Endothelial cell of umbilical vein (primary cell): ENCODE measurements around the gene NAV2. TPM values are rescaled to one million over a fixed set of nuclear protein-coding genes. Genes with fewer than 3 reads are reported as not detected.
A peak's percentile ranks its signal among the peaks of the same experiment; 100 is the strongest.

Experiments used
- BruUV-seq: library from RNA; stranded (reverse); fragments of 400-500 nt; replicated peaks from 2 replicates; lab custom pipeline; 2021; lab: Mats Ljungman, UMichigan
- CTCF ChIA-PET: fragments of 300-600, 350-600 bp; sonication (Branson Sonifier 250); formaldehyde crosslinking; loops from one replicate; lab custom pipeline; 2021; ENCODE audit warnings: antibody characterized with exemption, inconsistent platforms; lab: Charles Lee
- POLR2A ChIA-PET: fragments of 300-600, 350-600 bp; sonication (Branson Sonifier 250); formaldehyde crosslinking; loops from one replicate; lab custom pipeline; 2021; ENCODE audit warnings: antibody characterized with exemption, inconsistent platforms; lab: Charles Lee
- DNase-seq: peaks from one replicate; pipeline ENCODE4 v3.0.0-alpha.2; 2011; ENCODE audit warnings: low read depth, low spot score
- FAIRE-seq: peaks from 2 replicates; lab custom pipeline; 2011; peaks lifted over from hg19 to GRCh38; lab: Jason Lieb, UNC
- H2AFZ ChIP-seq: 2 replicates; pipeline ENCODE4 v1.6.0; 2012; ENCODE audit warnings: low read depth, low read length, control low read depth, inconsistent platforms
- H3K27ac ChIP-seq: 2 replicates; pipeline ENCODE4 v1.5.1; 2011; ENCODE audit warnings: low read depth, mild to moderate bottlenecking, control low read depth, low read length, moderate library complexity; ENCODE audit not compliant: insufficient read depth
- H3K27me3 ChIP-seq, 2 experiments: 2 replicates each; pipeline versions ENCODE4 v1.6.0 to v1.6.1; 2011; ENCODE audit warnings: low read length in 2 of 2, mixed read lengths in 1 of 2; ENCODE audit not compliant: control insufficient read depth in 2 of 2, insufficient read depth in 2 of 2
- H3K36me3 ChIP-seq, 2 experiments: 2 replicates in 1 of 2; 3 replicates in 1 of 2; pipeline ENCODE4 v1.5.1; 2011; ENCODE audit warnings: low read length in 2 of 2, mild to moderate bottlenecking in 1 of 2, moderate library complexity in 1 of 2; ENCODE audit not compliant: control insufficient read depth in 2 of 2, insufficient read depth in 2 of 2; ENCODE audit errors: extremely low read depth in 1 of 2
- H3K4me1 ChIP-seq: 3 replicates; pipeline ENCODE4 v1.5.1; 2011; ENCODE audit warnings: mild to moderate bottlenecking, low read length; ENCODE audit not compliant: control insufficient read depth, insufficient read depth; ENCODE audit errors: extremely low read depth
- H3K4me2 ChIP-seq: 2 replicates; pipeline ENCODE4 v1.6.1; 2011; ENCODE audit warnings: low read length, control low read depth, mixed read lengths; ENCODE audit not compliant: insufficient read depth
- H3K4me3 ChIP-seq, 3 experiments: fragments of 200-600 bp in 1 of 3; sonication (generic), shearing (Covaris generic) in 1 of 3; replicated peaks in 1 of 3; 2 replicates each; pipeline ENCODE4 v1.5.1; 2011 to 2016; ENCODE audit warnings: control low read depth in 3 of 3, low read length in 3 of 3, mild to moderate bottlenecking in 2 of 3, inconsistent platforms in 1 of 3, low read depth in 1 of 3, moderate library complexity in 1 of 3; ENCODE audit not compliant: insufficient read depth in 1 of 3
- H3K79me2 ChIP-seq: 2 replicates; pipeline ENCODE4 v1.6.0; 2012; ENCODE audit warnings: low read length, inconsistent platforms; ENCODE audit not compliant: control insufficient read depth, insufficient read depth
- H3K9ac ChIP-seq: replicated peaks from 2 replicates; pipeline ENCODE3; 2011; ENCODE audit warnings: low read length, control low read depth; ENCODE audit not compliant: insufficient read depth; ENCODE audit errors: extremely low read depth
- H3K9me1 ChIP-seq: replicated peaks from 3 replicates; pipeline ENCODE4 v1.6.0; 2011; ENCODE audit warnings: mild to moderate bottlenecking, low read length; ENCODE audit not compliant: control insufficient read depth, insufficient read depth; ENCODE audit errors: extremely low read depth
- H3K9me3 ChIP-seq: replicated peaks from 2 replicates; pipeline ENCODE4 v1.5.1; 2012; ENCODE audit warnings: low read length, inconsistent platforms; ENCODE audit not compliant: control insufficient read depth, insufficient read depth
- H4K20me1 ChIP-seq: replicated peaks from 2 replicates; pipeline ENCODE3; 2011; ENCODE audit warnings: mild to moderate bottlenecking, low read length; ENCODE audit not compliant: control insufficient read depth, insufficient read depth; ENCODE audit errors: extremely low read depth
- EZH2 ChIP-seq: IDR thresholded peaks from 2 replicates; pipeline ENCODE4 v1.6.1; 2012; ENCODE audit warnings: borderline replicate concordance, low read depth, mild to moderate bottlenecking, moderate library complexity, low read length, inconsistent platforms; ENCODE audit not compliant: severe bottlenecking
- FOS ChIP-seq: IDR thresholded peaks from 2 replicates; pipeline ENCODE4 v1.6.1; 2011; ENCODE audit warnings: mild to moderate bottlenecking, low read length, moderate library complexity, borderline replicate concordance; ENCODE audit not compliant: insufficient read depth
- GATA2 ChIP-seq: IDR thresholded peaks from 2 replicates; pipeline ENCODE4 v1.7.0; 2011; ENCODE audit warnings: low read depth, mild to moderate bottlenecking, moderate library complexity, mixed read lengths, low read length; ENCODE audit not compliant: insufficient read length, insufficient read depth
- JUN ChIP-seq: IDR thresholded peaks from 2 replicates; pipeline ENCODE4 v1.6.1; 2011; ENCODE audit warnings: borderline replicate concordance, low read depth; ENCODE audit not compliant: insufficient read length, insufficient read depth
- MYC ChIP-seq: IDR thresholded peaks from one replicate; pipeline ENCODE4 v1.6.1; 2011; ENCODE audit warnings: mild to moderate bottlenecking, low read depth, low read length
- POLR2A ChIP-seq: IDR thresholded peaks from 2 replicates; pipeline ENCODE4 v1.6.1; 2012; ENCODE audit warnings: low read depth, mild to moderate bottlenecking, control low read depth, low read length
- POLR2AphosphoS5 ChIP-seq: IDR thresholded peaks from 2 replicates; pipeline ENCODE4 v1.6.1; 2012; ENCODE audit warnings: low read depth, mild to moderate bottlenecking, control low read depth, low read length, moderate library complexity; ENCODE audit not compliant: insufficient read depth
- dilution Hi-C: fragments of 300-500 bp; cut with MboI; formaldehyde crosslinking; loops from one replicate; pipeline ENCODE4 v1.15.0; 2019; ENCODE audit warnings: low sequenced_read_pairs; ENCODE audit not compliant: extremely low pct_ligation_motif_present
- intact Hi-C: fragments of 100-400 bp; cut with micrococcal nuclease; formaldehyde crosslinking; loops from one replicate; pipeline ENCODE4 v1.10.0; 2022
- polyA plus RNA-seq, 4 experiments: library from polyadenylated mRNA; depleted of rRNA in 3 of 4; stranded (reverse) in 3 of 4; unstranded in 1 of 4; fragments of >200 nt; gene quantifications; 2 replicates each; pipeline versions ENCODE4 v1.2.1 to v1.2.3, GENCODE V29; 2011 to 2012; ENCODE audit warnings: missing spikeins in 1 of 4
- total RNA-seq: library from RNA; stranded (reverse); gene quantifications from 2 replicates; pipeline ENCODE4 v1.2.3, GENCODE V29; 2021
- TF ChIP-seq, protein P1 (sequence below): IDR thresholded peaks from 2 replicates; pipeline ENCODE4 v1.6.1; 2011; ENCODE audit not compliant: insufficient read depth, insufficient read length
- TF ChIP-seq, protein P2 (sequence below), 2 donors: IDR thresholded peaks; 1 replicate in 1 of 2; 2 replicates in 1 of 2; pipeline ENCODE4 v1.5.1; 2011; ENCODE audit warnings: low read length in 2 of 2, mild to moderate bottlenecking in 2 of 2, moderate library complexity in 2 of 2, control low read depth in 1 of 2, inconsistent platforms in 1 of 2, low read depth in 1 of 2; ENCODE audit not compliant: insufficient read depth in 1 of 2; ENCODE audit errors: extremely low read depth in 1 of 2

Gene NAV2
- total and polyA plus RNA-seq, 2 donors (not counting 3 experiments of a cell fraction or from before 2014, with no cell fraction given) = 10.9 to 68.0 TPM

DNA sequence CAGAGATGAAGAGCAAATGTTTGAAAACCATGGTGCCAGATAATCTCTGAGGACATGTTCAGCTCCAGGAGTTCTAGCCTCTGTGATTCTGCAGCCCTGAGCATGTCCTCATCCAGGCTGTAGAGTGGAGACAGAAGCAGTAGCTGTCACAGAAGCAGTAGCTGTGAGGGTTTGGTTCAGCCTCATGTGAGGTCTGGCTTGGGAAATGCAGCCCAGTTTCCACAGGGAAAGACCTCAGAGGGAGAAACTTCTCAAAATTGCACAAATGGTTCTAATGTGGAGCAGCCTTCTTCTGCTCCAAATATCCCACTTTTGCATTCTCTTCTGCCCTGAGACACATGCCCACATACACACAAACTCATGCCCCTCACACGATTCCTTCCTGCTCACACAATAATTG lies 399.2 kb downstream of the NAV2 start:
- DNase-seq (no peak), FAIRE-seq (no peak)
- no peaks in the 10 kb centered on the region for H3K27me3 ChIP-seq
- CTCF ChIA-PET = interaction anchor here (0.7 to 8.2 kb wide), 17 partner anchors 11 to 199 kb away, joined by 3 to 68 read pairs (median 4); no protein-coding TSS in a partner anchor
- H3K4me3 ChIP-seq = no peak overlapping the region
- H3K4me1 ChIP-seq = peaks cover 38% of the 10 kb centered on the region
- H3K27ac ChIP-seq = peak overlapping the region; percentile 88
- dilution Hi-C loops = no loop called here
- H3K9ac ChIP-seq = peak overlapping the region; percentile 46
- no peaks in the 10 kb centered on the region for H3K9me1 ChIP-seq
- H3K4me2 ChIP-seq = peak overlapping the region; percentile 6
- BruUV-seq = TSS peak; percentile 90
- H3K9me3 ChIP-seq = no peaks in the 10 kb centered on the region
- POLR2A ChIA-PET = no interaction called here
- H3K36me3 ChIP-seq = peaks cover 0 to 11% of the 10 kb centered on the region in 2 experiments
- no peaks in the 10 kb centered on the region for H4K20me1 ChIP-seq
- H3K79me2 ChIP-seq = no peaks in the 10 kb centered on the region
- H2AFZ ChIP-seq = no peak overlapping the region
- intact Hi-C loops = loop anchor here (1.0 to 5.0 kb wide), 6 partner anchors 15 to 741 kb away; no protein-coding TSS in a partner anchor
- no peak for TF ChIP-seq POLR2AphosphoS5
- TF ChIP-seq POLR2A = no peak
- TF ChIP-seq GATA2 = no peak
- no peak for TF ChIP-seq EZH2
- TF ChIP-seq, protein P1, sequence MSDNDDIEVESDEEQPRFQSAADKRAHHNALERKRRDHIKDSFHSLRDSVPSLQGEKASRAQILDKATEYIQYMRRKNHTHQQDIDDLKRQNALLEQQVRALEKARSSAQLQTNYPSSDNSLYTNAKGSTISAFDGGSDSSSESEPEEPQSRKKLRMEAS = no peak
- TF ChIP-seq MYC = no peak
- no peak for TF ChIP-seq FOS
- TF ChIP-seq, protein P2, sequence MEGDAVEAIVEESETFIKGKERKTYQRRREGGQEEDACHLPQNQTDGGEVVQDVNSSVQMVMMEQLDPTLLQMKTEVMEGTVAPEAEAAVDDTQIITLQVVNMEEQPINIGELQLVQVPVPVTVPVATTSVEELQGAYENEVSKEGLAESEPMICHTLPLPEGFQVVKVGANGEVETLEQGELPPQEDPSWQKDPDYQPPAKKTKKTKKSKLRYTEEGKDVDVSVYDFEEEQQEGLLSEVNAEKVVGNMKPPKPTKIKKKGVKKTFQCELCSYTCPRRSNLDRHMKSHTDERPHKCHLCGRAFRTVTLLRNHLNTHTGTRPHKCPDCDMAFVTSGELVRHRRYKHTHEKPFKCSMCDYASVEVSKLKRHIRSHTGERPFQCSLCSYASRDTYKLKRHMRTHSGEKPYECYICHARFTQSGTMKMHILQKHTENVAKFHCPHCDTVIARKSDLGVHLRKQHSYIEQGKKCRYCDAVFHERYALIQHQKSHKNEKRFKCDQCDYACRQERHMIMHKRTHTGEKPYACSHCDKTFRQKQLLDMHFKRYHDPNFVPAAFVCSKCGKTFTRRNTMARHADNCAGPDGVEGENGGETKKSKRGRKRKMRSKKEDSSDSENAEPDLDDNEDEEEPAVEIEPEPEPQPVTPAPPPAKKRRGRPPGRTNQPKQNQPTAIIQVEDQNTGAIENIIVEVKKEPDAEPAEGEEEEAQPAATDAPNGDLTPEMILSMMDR (IDR thresholded peaks at IDR 0.05; ENCODE audit: extremely low read depth in 1 of 2, insufficient read depth in 1 of 2, low read depth in 1 of 2, low read length in 2 of 2) = no peak
- TF ChIP-seq JUN = no peak
